Measurements from ENCODE around the gene OR2H2.

OR2H2 gene

DNA sequence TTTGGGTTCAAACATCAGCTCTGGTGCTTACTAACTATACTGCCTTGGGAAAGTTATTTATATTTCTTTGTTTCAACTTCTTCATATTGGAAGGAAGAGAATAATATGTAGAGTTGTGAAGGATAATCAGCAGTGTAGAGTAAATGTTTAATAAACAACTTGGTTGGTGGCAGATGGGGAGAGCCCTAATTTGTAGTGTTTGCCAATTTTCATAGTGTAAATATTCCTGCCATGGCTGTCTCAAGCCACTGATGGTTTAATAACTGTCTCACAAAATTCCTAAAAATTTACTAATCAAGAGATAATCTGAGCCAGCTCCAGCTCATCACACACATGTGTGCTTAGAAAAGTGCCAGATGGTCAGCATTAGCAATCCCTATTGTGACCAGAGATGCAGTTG is at the start of gene OR2H2:
TSS of gene OR2H2 (plus strand) at position 301 of the 400 bp plus-strand sequence. CDS start 2,824 bp downstream, outside the sequence.
- no peak for DNase-seq (ENCODE audit: low spot score)

DNA sequence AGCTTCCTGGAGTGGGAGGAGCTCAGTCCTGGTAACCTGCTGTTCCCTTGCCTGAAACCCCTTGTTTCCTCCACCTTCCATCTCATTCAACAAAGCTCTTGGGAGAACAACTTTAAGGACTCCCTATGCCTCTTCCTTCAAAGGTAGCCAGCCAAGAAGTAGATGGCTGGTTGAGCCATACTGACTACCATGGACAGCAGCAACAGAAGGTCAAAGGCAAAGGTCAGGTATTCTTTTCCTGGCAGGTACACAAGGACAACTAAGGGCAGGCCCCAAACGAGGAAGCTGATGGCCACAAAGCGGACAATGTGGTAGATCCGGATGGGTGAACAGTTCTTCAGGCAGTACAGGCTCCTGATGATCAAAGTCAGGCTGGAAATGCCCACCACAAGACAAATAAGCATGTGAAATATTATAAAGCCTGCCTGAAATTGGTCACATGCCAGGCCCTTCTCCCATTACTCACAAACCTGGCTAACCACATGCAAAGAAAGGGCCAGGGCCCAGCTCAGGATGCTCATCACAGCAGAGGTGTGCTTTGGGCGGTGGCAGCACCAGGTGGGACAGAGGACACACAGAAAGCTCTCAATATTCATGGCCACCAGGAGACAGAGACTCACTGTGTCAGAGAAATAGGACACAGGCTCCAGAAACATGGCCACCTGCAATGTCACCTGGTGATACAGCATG is 47.1 kb upstream of the OR2H2 start:
- no peak for DNase-seq (ENCODE audit: low spot score)

DNA sequence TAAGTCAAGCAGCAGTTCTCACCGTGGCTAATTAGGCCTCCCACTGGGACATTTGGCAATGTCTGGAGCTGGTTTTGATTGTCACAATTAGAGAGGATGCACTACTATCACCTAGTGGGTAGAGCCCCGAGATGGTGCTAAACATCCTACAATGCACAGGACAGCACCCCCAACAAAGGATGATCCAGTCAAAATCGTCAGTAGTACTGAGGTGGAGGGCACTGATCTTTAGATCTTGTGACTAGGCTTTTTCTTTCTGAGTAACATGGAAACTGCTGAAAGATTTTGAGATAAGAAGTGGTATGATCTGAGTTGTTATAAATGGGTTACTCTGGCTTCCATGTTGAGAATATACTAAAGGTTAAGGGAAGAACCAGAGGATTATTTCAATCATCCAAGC is 37.3 kb upstream of the OR2H2 start:
- no peak for DNase-seq (ENCODE audit: low spot score)

DNA sequence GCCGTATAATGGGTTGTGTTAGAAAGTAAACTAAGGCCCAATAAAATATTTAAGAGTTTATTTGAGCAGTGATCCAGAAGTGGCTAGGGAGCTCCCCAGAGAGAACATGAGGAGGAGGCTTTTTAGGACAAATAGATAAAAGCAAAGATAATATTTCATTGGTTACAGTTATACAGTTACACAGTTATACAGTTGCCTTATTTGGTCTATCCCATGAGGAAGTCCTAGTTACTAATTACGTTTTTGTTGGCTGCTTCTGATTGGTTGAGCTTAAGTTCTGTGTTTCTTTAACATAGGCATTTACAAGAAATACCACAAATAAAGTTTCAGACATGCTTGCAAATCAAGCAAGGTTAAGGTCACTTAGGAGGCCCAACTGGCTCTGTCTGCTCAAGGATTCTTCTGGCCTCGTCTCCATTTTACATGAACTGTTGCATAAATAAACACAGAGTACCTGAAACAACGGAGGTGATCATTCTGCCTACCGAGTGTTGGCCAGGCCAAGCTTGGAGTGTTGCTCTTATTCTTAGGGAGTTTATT is 32.3 kb upstream of the OR2H2 start:
- peak; percentile 50 for DNase-seq (ENCODE audit: low spot score)

DNA sequence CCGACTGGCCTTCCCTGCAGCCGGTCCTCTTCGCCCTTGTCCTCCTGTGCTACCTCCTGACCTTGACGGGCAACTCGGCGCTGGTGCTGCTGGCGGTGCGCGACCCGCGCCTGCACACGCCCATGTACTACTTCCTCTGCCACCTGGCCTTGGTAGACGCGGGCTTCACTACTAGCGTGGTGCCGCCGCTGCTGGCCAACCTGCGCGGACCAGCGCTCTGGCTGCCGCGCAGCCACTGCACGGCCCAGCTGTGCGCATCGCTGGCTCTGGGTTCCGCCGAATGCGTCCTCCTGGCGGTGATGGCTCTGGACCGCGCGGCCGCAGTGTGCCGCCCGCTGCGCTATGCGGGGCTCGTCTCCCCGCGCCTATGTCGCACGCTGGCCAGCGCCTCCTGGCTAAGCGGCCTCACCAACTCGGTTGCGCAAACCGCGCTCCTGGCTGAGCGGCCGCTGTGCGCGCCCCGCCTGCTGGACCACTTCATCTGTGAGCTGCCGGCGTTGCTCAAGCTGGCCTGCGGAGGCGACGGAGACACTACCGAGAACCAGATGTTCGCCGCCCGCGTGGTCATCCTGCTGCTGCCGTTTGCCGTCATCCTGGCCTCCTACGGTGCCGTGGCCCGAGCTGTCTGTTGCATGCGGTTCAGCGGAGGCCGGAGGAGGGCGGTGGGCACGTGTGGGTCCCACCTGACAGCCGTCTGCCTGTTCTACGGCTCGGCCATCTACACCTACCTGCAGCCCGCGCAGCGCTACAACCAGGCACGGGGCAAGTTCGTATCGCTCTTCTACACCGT is 31.5 kb upstream of the OR2H2 start:
- DNase-seq (ENCODE audit: low spot score): no peak

DNA sequence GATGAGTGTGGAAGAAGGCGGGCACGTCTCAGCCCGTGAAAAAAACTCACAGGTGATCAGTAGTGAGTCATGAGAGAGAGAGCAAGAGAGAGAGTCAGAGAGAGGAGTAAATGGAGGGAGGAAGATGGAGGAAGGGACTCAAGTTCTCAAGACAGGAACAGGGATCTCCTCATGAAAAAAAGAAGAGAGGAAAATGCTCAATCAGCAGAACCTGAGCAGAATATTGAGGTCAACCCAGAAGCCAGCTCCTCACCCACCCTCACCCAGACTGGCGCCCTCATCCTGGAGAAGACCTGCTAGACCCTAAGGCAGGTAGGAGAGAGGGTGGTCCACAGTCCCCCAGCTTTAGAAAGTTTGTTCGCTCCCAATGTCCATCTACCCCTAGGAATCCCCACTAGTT is 30.2 kb upstream of the OR2H2 start:
- no peak for DNase-seq (ENCODE audit: low spot score)

DNA sequence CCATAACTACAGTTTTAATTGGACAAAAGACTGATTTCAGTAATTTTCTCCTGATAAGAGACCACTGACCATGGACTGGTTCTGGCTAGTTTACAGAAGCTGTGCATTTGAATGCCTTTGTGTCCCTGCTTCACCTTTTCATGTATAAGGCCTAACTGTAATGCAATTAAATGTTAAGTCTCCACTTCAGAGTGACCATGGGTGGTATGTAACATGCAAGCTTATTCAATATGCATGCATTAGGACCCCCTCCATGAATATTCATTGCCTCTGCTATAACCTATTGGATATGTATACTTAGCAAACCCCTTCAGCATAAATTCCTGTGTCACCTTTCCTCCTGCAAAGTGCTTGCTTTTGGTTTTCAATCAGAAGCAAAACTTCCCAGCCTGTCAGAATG is 27.6 kb upstream of the OR2H2 start:
- no peak for DNase-seq (ENCODE audit: low spot score)

DNA sequence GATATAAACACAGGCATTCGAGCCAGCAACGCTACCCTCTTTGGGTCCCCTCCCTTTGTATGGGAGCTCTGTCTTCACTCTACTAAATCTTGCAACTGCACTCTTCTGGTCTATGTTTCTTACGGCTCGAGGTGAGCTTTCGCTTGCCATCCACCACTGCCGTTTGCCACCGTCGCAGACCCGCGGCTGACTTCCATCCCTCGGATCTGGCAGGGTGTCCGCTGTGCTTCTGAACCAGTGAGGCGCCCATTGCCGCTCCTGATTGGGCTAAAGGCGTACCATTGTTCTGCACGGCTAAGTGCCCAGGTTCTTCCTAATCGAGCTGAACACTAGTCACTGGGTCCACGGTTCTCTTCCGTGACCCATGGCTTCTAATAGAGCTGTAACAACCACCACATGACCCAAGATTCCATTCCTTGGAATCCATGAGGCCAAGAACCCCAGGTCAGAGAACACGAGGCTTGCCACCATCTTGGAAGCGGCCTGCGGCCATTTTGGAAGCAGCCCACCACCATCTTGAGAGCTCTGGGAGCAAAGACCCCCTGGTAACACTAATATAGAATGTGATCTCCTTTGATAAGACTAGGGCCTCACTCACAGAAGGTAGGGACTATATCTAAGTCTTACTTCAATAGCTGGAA is 26.4 kb upstream of the OR2H2 start:
- no peak for DNase-seq (ENCODE audit: low spot score)

DNA sequence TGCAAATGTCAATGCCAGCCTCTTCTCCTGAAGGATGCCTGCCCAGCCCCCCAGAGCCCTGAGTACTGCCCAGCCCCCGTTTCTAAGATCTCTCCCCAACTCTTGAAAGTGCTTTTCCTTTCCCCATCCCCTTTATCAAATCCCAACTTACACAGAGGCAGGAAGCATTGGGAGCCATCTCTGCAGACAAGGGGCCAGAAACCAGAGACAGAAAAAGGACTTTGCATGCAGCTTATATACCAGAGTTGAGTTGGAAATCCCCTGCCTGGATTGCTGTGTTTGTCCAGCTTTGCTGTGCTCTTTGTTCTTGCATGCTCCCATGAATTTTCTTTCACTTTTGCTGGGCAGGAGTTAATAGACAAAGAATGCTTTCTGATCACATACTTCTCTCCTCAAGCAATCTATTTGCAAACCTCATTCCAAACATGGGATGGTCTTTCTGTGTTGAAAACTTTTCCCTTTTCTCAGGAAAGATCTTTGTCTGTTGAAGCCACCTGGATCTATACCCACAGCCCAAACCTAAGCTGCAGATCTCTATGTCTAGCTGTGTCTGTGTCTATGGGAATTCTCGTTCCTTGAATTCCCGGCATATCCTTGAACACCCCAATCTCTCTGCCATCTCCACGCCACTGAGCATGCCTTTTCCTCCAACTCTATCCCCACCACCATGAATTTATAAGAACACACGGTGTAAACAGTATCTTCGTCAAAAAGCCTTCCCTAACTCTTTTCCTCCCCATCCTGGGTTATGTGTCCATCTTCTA is 25.2 kb upstream of the OR2H2 start, which contains the start of gene UBD:
TSS of gene UBD (minus strand) at position 209 of the 764 bp plus-strand sequence. CDS start at position 178, 31 bp downstream.
- DNase-seq (ENCODE audit: low spot score): no peak

DNA sequence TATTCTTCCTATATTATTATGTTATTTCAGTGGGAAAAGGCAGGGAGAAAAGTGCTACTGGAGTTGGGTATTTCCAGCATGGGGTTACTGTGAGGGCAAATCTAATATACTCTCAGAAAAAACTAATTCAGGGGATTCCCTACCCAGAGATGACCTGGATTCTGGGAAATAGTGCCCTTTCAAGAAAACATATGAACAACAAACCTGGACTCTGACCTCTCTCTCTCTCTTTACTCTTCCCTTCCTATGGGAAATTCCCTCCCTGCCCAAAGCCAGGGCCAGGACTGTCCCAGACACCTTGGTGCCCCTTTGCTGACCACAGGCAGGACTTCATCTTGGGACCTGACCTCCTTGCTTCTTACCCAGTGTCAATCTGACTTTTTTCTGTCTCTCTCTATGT is 23.8 kb upstream of the OR2H2 start:
- no peak for DNase-seq (ENCODE audit: low spot score)

DNA sequence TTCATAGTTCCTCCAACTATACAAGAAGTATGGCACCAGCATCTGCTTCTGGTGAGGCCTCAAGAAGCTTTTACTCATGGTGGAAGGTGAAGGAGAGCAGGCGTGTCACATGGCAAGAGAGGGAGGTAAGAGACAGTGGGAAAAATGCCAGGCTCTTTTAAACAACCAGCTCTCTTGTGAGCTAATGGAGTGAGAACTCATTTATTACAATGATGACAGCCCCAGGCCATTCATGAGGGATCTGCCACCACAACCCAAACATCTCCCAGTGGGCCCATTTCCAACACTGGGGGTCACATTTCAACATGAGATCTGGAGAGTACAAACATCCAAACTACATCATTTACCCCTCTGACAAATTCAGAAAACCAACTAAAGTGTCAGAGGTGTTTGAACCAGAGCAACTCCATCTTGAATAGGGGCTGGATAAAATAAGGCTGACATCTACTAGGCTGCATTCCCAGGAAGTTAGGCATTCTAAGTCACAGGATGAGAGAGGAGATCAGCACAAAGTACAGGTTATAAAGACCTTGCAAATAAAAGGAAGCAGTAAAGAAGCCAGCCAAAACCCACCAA is 23.2 kb upstream of the OR2H2 start:
- DNase-seq (ENCODE audit: low spot score): no peak

DNA sequence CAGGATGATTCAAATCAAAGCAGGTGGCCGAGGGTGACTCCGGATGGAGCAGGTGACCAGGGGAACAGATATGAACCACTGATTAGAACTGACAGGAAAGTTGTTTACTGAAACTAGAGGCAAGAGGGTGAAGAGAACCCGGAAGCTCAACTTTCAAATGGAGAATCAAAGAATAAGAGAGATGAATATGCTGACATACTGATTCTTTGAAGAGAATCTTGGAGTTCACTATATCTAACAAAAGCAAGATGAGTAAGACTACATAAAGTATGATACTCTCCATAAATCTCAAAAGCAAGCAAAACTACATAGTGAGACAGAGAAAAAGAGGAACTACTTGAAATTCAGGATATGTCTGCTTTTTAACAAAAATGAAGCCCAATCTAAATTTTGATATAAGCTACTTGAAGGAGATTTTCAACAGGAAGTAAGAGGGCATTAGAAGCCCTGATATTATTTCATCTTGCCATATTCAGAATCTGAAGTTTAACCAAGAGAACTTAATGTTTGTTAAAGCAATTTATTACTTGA is 21.4 kb upstream of the OR2H2 start:
- DNase-seq (ENCODE audit: low spot score): no peak

DNA sequence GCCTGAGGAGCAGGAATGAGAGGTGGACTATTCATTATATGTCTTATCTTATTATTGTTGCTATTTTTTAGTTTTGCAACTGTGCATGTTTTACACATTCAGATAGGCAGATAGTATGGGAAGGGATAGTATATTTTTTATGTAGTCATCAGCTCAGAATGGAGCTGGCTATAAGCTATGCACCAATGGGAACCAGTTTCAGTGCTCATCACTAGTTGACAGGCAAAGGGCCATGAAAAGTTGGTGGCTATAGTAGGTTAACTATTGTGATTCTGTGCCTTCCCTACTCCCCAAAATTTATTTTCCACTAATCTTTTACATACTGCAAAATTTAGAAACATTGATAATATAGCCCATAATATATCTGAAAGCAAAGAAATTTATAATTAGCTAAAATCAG is 20.0 kb upstream of the OR2H2 start:
- DNase-seq (ENCODE audit: low spot score): no peak

DNA sequence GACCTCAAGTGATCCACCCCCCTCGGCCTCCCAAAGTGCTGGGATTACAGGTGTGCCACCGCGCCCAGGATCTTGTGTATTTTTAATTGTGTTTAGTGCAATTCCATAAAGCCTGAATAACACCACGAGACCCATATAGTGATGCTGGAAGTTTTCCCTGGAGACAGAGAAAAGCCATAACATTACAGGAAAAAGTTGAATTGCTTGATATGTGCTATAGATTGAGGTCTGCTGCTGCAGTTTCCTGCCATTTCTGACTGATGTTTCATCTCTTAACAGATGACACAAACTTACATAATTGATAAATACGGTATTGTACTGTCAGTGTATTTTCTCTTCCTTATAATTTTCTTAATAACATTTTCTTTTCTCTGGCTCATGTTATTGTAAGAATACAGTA is 18.1 kb upstream of the OR2H2 start:
- DNase-seq (ENCODE audit: low spot score): no peak

DNA sequence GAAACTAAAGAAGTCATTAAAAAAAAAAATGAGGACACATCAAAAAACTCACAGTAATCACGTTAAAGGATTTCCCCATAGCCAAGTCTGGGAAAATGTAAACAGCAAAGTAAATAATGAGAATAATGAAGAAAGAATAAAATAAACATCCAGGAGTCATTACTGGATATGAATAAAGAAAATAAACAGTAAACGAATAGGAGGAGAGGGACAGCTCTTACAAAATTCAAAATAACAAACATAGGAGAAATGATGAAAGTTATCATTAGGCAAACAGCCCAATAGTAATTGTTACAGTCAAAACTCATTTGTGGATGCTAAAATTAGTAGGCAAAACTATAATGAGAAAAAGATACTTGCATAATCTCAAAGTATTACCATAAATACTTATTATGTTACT is 17.4 kb upstream of the OR2H2 start:
- no peak for DNase-seq (ENCODE audit: low spot score)

DNA sequence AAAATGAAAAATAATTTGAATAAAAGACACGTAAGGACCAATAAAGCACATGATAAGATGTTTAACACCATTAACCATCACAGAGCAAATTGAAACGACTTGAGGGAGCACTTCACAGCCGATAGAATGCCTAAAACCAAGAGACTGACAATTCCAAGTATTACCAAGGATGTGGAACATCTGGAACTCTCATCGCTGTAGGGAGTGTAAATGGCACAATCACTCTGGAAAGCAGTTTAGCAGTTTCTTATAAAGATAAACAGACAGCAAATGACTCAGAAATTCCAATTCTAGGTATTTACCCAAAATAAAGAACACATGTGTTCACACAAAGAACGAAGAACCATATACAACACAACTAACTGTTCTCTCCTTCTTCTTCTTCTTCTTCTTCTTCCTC is 16.9 kb upstream of the OR2H2 start:
- DNase-seq (ENCODE audit: low spot score): no peak

DNA sequence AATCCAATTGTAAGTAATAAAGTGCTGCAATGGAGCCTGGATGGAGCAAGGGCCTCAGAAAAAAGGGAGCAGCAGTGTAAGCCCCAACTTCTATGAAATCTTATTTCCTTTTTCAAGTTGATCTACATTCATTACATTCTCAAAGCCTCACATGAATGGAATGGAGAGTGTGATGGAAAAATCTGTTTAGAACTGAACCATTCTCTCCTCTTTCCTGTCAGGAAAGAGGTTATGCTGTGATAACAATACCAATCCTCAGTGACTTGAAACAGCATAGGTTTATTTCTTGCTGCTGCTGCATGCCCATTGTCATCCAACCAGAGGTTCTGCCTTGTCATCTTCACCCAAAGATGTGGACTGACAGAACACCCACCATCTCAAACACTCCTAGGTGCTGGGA is 8.9 kb upstream of the OR2H2 start:
- no peak for DNase-seq (ENCODE audit: low spot score)

DNA sequence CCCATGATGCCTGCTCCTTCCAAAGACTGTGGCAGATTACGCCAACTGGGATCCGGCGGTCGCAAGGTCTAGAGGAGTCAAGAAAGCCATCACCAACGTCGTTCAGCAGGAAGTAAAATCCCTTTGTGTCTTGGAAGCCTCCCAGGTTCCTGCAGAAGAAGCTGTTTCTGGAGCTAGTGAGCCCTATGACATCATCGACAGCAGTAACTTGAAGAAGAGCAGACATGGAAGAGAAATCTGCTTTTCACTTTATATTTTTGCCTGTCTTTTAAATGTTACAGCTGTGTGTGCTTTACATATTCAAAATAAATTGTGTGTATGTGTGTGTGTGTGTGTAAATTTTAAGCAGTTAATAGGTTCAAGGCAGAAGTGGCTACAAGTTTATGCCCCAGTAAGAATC is 7.4 kb upstream of the OR2H2 start:
- no peak for DNase-seq (ENCODE audit: low spot score)

DNA sequence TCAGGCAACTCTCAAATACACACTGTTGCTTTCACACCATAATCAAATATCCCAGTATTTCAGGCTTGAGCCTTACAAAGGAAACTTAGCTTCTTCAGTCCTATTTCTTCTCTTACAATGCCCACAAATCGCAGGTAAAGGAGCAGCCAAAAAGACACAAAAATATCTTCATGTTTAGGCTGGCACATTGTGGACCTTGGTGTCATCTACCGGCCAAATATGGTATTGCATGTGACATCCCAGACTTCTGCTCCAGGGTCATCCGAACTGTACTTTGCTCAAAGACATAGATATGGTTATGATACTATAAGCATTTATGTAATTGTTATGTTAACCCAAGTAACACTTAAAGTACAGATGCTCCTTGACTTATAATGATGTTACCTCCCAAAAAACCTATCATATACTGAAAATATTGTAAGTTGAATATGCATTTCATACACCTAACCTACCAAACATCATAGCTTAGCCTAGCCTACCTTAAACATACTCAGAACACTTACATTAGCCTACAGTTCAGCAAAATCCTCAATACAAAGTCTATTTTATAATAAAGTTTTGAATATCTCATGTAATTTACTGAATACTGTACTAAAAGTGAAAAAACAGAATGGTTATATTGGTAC is 4.6 kb downstream of the OR2H2 start:
- DNase-seq (ENCODE audit: low spot score): peak; percentile 41

DNA sequence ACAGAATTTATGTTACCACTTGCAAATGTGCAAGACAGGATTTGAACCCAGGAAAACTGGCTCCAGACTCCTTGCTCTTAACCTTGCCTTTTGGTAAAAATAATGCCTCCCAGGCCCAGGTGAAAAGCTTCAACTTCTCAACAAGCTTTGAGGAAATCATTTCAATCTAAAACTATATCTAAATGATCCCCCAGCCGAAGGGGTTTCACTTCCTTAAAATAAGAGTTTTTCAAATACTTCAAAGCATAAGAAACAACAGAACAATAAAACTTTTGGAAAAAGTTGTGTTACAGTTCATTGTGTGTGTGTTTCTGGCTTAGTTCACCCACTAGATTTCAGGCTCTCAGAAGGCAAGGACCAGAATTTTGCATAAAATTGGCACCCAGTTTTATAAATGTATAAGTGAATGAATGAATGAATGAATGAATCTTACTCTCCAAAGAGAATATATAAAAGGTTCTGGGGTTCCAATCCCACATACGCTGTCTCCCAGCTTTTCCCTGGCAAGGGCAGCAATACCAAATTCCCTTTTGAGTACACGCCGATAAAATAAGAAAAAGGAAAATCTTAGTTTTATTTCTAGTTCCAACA is 5.4 kb downstream of the OR2H2 start:
- no peak for DNase-seq (ENCODE audit: low spot score)

DNA sequence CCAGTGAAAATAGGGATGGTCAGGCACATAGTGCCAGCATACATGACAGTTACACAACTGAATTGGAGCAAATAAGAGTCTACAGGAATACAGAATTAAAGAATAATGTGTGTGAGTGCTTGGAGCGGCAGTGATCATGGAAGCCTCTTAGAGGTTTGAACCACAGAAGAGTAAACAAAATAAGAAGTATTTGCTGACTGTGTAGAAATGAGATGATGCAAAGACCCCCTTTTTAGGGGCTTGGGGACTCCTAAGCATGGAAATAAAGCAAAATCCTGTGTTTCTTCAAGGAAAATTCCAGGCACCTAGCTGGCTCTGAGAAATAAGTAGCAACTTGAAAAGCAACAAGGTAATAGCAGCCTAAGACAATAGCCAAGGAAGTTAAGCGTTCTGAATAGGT is 6.8 kb downstream of the OR2H2 start:
- DNase-seq (ENCODE audit: low spot score): no peak

Measured in CD4-positive, alpha-beta T cell treated with Interleukin-6 at 100 ng/mL for 8 hours (primary cell).